ENCODE data around the gene RCBTB1.

RCBTB1 gene

DNA sequence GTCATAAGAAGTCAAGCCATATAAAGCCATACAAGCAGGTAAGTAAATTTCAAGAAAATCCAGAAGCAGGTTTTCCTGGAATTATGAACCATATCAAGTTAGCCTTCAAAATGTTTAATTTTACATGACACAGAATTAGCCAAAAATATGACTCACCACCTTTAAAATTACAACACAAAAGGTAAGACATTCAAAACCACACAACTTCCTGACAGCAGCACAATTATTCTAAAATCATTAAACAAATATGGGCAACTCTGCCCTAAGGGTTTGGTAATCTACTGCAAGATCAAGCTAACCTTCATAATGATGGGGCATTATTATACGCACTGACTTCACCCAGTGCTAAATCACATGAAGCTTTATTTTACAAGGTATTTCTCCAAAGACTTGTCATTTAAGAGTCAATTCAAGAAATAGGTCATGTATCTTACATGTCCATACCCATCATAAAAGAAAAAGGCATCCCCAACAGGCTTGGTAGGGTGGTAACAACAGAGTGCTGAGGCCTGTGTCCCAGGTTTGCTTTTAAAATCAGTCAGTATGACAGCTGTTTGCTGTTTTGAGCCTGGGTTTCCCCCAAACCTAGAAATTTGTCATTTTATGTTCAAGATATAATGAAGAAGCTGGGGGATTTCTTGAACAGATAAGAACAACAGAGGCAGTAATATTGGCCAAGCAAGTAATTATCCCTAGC, 15.2 kb downstream of the RCBTB1 start:
- TF ChIP-seq, protein P1, sequence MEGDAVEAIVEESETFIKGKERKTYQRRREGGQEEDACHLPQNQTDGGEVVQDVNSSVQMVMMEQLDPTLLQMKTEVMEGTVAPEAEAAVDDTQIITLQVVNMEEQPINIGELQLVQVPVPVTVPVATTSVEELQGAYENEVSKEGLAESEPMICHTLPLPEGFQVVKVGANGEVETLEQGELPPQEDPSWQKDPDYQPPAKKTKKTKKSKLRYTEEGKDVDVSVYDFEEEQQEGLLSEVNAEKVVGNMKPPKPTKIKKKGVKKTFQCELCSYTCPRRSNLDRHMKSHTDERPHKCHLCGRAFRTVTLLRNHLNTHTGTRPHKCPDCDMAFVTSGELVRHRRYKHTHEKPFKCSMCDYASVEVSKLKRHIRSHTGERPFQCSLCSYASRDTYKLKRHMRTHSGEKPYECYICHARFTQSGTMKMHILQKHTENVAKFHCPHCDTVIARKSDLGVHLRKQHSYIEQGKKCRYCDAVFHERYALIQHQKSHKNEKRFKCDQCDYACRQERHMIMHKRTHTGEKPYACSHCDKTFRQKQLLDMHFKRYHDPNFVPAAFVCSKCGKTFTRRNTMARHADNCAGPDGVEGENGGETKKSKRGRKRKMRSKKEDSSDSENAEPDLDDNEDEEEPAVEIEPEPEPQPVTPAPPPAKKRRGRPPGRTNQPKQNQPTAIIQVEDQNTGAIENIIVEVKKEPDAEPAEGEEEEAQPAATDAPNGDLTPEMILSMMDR (IDR thresholded peaks at IDR 0.05): no peak

GRCh38 chr13:49567491-49567890, 17.9 kb downstream of the RCBTB1 start:
- TF ChIP-seq, protein P1 (IDR thresholded peaks at IDR 0.05): no peak

GRCh38 chr13:49566461-49566860, 18.9 kb downstream of the RCBTB1 start:
- TF ChIP-seq, protein P1 (IDR thresholded peaks at IDR 0.05): no peak

GRCh38 chr13:49563516-49563915, 21.8 kb downstream of the RCBTB1 start:
- TF ChIP-seq, protein P1 (IDR thresholded peaks at IDR 0.05): no peak

GRCh38 chr13:49561062-49561410, 24.3 kb downstream of the RCBTB1 start:
- TF ChIP-seq, protein P1 (IDR thresholded peaks at IDR 0.05): no peak

- TF ChIP-seq, protein P1 (IDR thresholded peaks at IDR 0.05): peak; percentile 29; the same call in 1 of the 2 replicates
Observed at GRCh38 chr13:49560270-49561061, 24.9 kb downstream of the RCBTB1 start.

DNA sequence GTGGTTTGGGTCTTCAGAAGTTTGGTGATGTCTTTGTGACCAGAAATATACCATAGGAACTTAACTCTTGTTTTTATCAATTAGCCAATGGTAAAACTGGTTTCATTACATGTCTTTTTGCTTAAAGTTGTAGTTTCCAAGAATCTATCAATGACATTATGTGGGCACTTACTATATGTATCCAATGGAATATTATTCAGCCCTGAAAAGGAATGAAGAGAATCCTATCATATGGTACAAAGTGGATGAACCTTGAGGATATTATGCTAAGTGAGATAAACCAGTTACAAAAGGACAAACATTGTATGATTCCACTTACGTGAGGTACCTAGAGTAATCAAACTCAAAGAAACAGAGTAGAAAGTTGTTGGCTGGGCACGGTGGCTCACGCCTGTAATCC, 26.4 kb downstream of the RCBTB1 start:
- TF ChIP-seq, protein P1 (IDR thresholded peaks at IDR 0.05): no peak

Measured in LNCAP (cell line).